Cortex of kidney (tissue), 1 donor: ENCODE measurements around the gene SLC23A2.

Experiments
- DNase-seq: peaks from one replicate; lab custom pipeline; 2025; lab: John Stamatoyannopoulos, UW

Gene SLC23A2

DNA sequence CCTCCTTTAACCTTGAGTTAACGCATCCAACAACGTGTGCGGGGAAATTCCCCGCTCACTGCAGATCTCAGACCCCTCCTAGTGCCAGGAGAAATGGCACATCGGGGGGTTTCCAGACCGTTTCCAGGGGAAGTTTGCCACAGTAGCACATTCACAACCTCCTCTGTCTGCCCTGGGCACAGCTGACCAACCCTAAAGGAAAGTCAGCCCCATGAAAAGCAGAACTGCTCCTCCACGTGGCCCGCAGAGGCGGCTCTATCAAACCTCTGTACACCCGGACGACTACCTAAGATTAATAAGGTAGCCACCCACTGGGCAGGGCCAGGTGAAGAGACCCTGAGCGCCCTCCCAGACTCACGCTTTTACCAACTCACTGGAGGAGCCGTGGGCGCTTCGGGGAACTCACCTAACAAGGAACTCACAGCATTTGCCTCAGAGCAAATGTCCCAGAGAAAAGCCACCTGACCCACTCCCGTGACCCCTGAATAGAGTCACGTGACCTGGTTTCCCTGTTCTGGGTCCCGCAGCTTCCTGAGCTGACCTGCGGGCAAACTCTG lies 186.5 kb downstream of the SLC23A2 start:
- DNase-seq = no peak

DNA sequence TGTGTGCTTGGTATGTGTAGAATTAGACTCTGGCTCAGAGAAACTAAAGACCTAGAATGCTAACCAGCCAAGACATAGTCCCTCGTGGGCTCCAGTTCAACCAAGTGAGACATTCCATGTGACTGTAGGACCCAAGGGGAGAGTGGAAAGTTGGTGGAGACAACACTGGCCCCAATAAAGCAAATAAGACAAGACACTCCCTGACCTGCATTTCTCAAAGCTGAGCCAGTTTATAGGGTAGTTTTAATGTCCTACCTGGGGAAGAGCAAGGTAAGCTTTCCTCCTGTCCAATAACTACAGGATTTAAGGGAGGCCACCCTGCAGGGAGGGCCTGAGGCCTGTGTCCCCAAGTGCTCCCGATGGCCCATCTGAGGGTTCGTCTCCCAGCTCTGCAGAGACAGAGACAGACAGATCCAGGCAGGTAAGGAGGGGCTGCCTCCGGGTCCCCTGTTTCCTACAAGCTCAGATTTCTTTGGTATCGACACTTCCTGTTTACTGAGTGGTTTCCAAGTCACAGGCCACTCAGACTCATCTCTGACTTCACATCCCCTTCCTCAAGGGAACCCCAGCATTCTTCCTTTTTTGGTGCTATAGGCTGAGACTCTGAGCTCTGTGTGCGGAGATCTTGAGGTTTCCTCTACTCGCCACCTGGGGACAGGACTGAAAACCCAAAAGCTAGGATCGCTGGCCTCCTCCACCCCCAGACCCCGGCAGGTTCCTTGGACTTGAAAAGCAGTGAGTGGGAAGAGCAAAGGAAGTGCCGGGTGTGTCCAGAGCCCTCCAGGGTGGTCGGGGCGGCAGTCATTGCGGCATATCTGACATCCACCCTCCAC lies 187.2 kb downstream of the SLC23A2 start:
- DNase-seq = no peak

DNA sequence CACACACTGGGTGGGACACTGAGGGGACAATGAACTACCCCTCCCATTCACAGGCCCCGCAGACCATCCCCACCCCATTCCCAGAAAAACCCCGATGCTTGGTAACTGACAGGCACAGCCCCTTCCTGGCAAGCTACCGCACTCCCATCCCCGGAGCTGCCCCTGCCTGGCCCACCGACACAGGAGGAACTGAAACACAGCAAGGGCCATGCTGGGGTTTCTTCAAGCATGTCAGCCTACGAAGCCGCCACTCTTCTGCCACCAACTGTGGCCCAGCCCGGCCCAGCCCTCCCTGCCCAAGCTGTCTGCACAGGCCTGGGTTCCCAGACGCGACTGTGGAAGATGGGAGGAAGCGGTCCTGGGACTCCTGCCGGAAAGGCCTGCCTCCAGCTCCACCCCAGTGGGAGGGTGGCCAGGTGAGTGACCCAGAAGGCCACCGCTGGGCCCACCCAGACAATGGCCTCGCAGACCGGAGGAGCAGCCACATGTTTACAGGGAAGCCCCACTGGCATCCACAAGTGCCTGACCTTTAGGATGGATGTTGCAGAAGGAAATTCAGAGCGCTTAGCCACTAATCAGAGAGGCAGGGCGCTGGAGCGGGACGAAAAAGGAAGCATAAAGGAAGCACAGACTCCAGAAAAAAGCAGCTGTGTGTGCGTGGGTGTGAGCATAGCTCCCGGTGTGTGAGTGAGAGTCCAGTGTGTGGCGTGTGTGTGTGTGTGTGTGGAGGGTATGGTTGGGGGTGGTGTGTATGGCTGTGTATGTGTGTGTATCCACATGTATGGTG lies 188.0 kb downstream of the SLC23A2 start:
- DNase-seq = no peak

GRCh38 chr20:4812641-4813075 lies 188.7 kb downstream of the SLC23A2 start:
- no peak for DNase-seq

DNA sequence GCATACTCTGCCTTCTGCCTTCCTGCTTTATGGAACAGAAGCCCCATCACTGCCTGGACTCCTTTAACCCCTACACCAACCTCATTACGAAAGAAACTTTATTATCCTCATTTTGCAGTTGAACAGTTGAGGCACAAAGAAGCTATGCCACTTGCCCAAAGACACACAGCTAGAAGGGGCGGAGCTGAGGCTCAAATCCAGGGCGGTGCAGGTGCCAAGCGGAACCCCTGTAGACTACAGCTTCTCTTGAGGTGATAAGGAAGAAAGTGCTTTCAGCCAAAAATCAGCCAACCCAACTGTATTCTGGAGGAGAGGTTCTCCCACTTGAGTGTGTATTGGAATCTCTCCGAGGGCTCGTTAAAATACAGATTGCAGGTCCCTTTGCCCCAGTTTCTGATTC lies 189.1 kb downstream of the SLC23A2 start:
- no peak for DNase-seq

- no peak for DNase-seq
Observed at GRCh38 chr20:4811661-4812181, 189.6 kb downstream of the SLC23A2 start.

DNA sequence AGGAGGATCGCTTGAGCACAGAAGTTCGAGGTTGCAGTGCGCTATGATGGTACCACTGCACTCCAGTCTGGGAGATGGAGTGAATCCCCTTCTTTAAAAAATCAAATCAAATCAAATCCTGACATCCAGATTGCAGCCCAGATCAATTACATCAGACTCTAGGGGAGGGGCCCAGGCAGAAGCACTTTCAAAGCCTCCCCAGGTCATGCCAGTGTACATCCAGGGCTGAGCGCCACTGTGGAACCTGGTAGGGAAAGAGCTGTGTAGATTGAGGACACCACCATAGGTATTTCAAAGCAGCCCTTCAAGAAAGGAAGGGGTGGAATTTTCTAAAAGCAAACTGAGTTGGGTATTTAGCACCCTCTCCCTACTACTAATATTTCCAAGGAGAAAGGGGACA lies 190.1 kb downstream of the SLC23A2 start:
- no peak for DNase-seq

GRCh38 chr20:4810426-4811019 lies 190.8 kb downstream of the SLC23A2 start:
- no peak for DNase-seq

DNA sequence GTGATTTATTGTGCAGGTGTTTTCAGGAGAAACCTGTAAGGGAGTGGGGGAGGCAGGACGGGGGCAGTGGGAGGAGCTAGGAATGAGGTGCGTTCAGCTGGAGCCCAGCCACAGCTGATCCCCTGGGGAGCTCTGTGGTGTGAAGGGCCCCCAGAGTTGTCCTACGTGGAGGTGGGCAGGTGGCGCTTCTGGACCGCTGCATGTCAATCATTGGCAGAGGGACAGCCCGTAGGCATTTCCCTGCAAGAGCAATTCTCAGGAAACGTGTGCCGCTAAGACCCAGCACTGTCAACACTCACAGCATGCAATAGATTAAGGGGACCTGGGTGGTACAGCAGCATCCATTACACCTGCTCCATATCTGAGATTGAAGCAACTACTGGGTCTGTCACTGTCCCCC lies 191.6 kb downstream of the SLC23A2 start:
- DNase-seq = no peak

DNA sequence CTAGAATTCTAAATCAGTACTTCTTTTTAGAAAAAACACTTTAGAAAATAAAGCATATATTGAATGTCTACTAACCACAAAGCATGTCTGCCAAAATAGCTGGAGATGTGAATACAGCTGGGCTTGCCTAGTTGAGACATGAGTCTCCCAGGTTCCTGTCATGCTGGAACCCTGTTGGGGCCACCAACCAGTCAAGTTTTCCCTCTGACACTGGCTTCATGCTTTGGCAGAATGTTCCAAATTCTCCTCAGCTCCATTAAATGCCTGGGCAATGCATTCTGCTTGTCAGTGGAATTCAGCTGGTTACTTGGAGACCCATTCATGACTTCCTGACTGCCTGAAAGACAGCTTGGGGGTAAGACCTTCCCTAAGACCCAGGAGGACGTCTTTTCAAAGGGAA lies 192.4 kb downstream of the SLC23A2 start:
- no peak for DNase-seq

DNA sequence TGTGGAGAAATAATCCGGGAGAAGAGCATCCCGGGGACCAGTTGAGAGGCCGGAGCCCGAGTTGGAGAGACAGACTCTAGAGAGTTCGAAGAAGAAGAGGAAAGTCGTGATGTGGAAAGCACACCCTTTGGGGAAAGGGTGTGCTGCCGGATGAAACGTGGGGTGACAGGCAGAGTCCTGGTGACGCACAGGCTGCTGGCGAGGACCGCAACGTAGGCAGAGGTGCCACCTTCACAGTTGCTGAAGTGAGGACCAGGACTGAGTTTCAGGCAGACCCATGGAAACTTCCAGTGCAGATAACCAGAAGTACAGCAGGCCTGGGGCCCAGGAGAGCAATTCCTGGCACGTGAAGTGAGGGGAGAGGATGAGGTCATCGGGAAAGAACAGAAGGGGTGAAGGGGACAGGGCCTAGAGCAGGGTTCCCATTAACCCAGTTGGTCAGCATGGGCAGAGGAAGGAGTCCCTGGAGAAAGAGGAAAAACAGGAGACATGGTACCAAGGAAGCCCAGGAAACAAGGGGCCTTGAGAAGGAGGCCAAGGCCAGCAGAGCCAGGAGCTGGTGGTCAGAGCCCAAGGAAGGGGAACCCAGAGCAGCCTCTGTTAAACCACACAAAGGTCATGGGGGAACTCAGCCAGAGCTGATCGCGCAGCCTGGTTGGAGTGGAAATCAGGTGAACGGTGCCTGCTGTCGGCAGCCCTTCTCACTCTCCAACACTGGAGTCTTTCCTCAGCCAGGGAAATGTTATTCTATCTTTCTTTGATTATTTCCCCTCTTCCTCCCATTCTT lies 195.5 kb downstream of the SLC23A2 start:
- DNase-seq = no peak

- DNase-seq = no peak
Observed at GRCh38 chr20:4802527-4802926, 198.8 kb downstream of the SLC23A2 start.
